ENCODE data around the gene IL12A. TPM values are rescaled to one million over a fixed set of nuclear protein-coding genes. Genes with fewer than 3 reads are reported as not detected.

Gene IL12A
- total and polyA plus RNA-seq, 2 of the 8 experiments (the other 6 are each of a cell fraction or from before 2014, with no cell fraction given): 0.41 to 0.92 TPM

DNA sequence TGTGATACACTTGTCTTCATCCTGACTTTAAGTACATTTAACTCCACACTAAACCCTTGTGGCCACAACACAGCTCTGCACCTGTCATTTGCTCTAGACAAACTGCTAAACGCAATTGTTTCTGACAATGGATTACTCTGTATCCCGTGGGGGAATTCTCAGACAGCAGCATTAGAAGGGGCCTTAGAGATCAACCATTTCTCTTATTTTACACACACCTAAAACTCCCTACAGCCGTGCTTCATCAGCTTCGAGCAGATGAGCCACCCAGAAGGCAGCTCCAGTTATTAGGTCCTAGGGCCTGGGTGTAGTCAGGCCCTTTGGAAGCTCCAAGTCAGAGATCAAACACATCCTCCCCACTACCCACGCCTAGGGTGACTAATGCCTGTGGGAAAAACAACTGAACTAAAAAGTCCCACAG is 1.3 kb upstream of the IL12A start:
- no peak overlapping the region for H2AK5ac ChIP-seq (ENCODE audit: low read depth, low read length)
- WGBS, 2 experiments (ENCODE audit: extremely low coverage in 1 of 2, insufficient coverage in 1 of 2, insufficient read length in 1 of 2, insufficient replicate concordance in 2 of 2, low coverage in 1 of 2, low lambda C conversion rate in 2 of 2, missing lambda C conversion rate in 1 of 2): 89% methylated on average over 5 of the region's 5 CpGs; no CpG with 5 or more reads in 1 of the 2 experiments
- POLR2A ChIA-PET (ENCODE audit: partially characterized antibody): no interaction called here
- CTCF ChIA-PET (ENCODE audit: partially characterized antibody): interaction anchor here (0.6 to 13.1 kb wide), 40 partner anchors 10 to 721 kb away, joined by 3 to 277 read pairs (median 5); partner anchors contain the start of gene C3orf80
- H3K14ac ChIP-seq (ENCODE audit: insufficient read length): no peak overlapping the region
- H3K4me2 ChIP-seq (ENCODE audit: insufficient read depth in 1 of 2, low read depth in 2 of 2, low read length in 2 of 2): no peak overlapping the region
- no peak overlapping the region for H3K23ac ChIP-seq (ENCODE audit: insufficient read length)
- TF ChIP-seq RAD21 (IDR thresholded peaks at IDR 0.05 in 1 of 2, conservative IDR thresholded peaks at IDR 0.05 in 1 of 2; ENCODE audit: low read depth in 2 of 2, low read length in 2 of 2): 0 out of 4 replicates have a peak, but pooled peaks of 1 of the 2 experiments have one; percentile 6
- TF ChIP-seq, protein P1, sequence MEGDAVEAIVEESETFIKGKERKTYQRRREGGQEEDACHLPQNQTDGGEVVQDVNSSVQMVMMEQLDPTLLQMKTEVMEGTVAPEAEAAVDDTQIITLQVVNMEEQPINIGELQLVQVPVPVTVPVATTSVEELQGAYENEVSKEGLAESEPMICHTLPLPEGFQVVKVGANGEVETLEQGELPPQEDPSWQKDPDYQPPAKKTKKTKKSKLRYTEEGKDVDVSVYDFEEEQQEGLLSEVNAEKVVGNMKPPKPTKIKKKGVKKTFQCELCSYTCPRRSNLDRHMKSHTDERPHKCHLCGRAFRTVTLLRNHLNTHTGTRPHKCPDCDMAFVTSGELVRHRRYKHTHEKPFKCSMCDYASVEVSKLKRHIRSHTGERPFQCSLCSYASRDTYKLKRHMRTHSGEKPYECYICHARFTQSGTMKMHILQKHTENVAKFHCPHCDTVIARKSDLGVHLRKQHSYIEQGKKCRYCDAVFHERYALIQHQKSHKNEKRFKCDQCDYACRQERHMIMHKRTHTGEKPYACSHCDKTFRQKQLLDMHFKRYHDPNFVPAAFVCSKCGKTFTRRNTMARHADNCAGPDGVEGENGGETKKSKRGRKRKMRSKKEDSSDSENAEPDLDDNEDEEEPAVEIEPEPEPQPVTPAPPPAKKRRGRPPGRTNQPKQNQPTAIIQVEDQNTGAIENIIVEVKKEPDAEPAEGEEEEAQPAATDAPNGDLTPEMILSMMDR (IDR thresholded peaks at IDR 0.05; ENCODE audit: control extremely low read depth in 1 of 3, insufficient read depth in 1 of 3, low read depth in 1 of 3, low read length in 3 of 3): peak in 1 of 3 experiments; percentile 32; a peak in 1 of 4 replicates
- no peak for TF ChIP-seq EP300 (IDR thresholded peaks at IDR 0.05; ENCODE audit: borderline replicate concordance in 1 of 2, low read depth in 2 of 2, low read length in 2 of 2)
- H4K91ac ChIP-seq (replicated peaks; ENCODE audit: insufficient read length, low read length): no peak overlapping the region
- H3K9ac ChIP-seq (replicated peaks in 1 of 4; ENCODE audit: extremely low read depth in 1 of 4, low read depth in 3 of 4, low read length in 3 of 4): no peak overlapping the region
- H3K56ac ChIP-seq (replicated peaks; ENCODE audit: insufficient read length, low read depth, low read length): no peak overlapping the region
- no peaks in the 10 kb centered on the region for H3K79me1 ChIP-seq (ENCODE audit: low read depth, low read length)
- no peak overlapping the region for H2BK20ac ChIP-seq (ENCODE audit: low read length)
- no peak overlapping the region for H4K8ac ChIP-seq (ENCODE audit: extremely low read depth, insufficient read depth, low read length)
- no peaks in the 10 kb centered on the region for H4K20me1 ChIP-seq (replicated peaks in 1 of 2; ENCODE audit: control insufficient read depth in 1 of 2, insufficient read depth in 2 of 2, low read length in 2 of 2)
- no peaks in the 10 kb centered on the region; a peak in 1 of 8 replicates for H3K36me3 ChIP-seq (ENCODE audit: control insufficient read depth in 2 of 4, insufficient read depth in 4 of 4, low read length in 3 of 4)
- no peak overlapping the region for H3K4ac ChIP-seq (replicated peaks; ENCODE audit: insufficient read length, low read depth, low read length)
- H3K27ac ChIP-seq (ENCODE audit: low read depth, low read length): no peak overlapping the region
- no peak overlapping the region for H4K5ac ChIP-seq (ENCODE audit: insufficient read length, low read depth, low read length)
- no peaks in the 10 kb centered on the region; a peak in 3 of 7 replicates for H3K4me1 ChIP-seq (replicated peaks in 1 of 4; ENCODE audit: control insufficient read depth in 3 of 4, insufficient read depth in 4 of 4, low read length in 3 of 4)
- H2BK120ac ChIP-seq (replicated peaks; ENCODE audit: low read depth, low read length): no peak overlapping the region
- H2AFZ ChIP-seq (ENCODE audit: low read length): no peak overlapping the region
- no peak overlapping the region for H3K18ac ChIP-seq (ENCODE audit: extremely low read depth, low read length)
- H2BK12ac ChIP-seq (ENCODE audit: low read depth, low read length): no peak overlapping the region
- H3K9me3 ChIP-seq (ENCODE audit: insufficient read depth in 2 of 2, low read depth in 1 of 2, low read length in 1 of 2): peaks cover 4 to 7% of the 10 kb centered on the region in 2 experiments; a peak in 1 of 4 replicates
- FAIRE-seq: no peak
- H2BK5ac ChIP-seq (ENCODE audit: low read depth, low read length): no peak overlapping the region
- H3K79me2 ChIP-seq (ENCODE audit: control insufficient read depth in 1 of 2, insufficient read depth in 2 of 2, low read length in 2 of 2): no peaks in the 10 kb centered on the region
- peaks cover 4% of the 10 kb centered on the region; the same call in 1 of the 2 replicates for H3K23me2 ChIP-seq (ENCODE audit: low read depth, low read length)
- no peak overlapping the region for H3K4me3 ChIP-seq (ENCODE audit: extremely low read depth in 1 of 4, insufficient read depth in 2 of 4, low read depth in 3 of 4, low read length in 4 of 4)
- no peak for DNase-seq (ENCODE audit: low read depth in 1 of 2, low spot score in 2 of 2)
- H3K27me3 ChIP-seq (replicated peaks in 1 of 4; ENCODE audit: control insufficient read depth in 3 of 4, extremely low read depth in 1 of 4, insufficient read depth in 3 of 4, low read length in 3 of 4): peaks cover 0 to 3% (median 2%) of the 10 kb centered on the region in 4 experiments; a peak in 3 of 7 replicates
- no peak overlapping the region for H2BK15ac ChIP-seq (ENCODE audit: low read length)
